H1 (cell line): ENCODE measurements around the gene ASGR2. TPM values are rescaled to one million over a fixed set of nuclear protein-coding genes. Genes with fewer than 3 reads are reported as not detected.

Experiments
- CTCF ChIA-PET: fragments of 300-600 bp; sonication (Branson Sonifier 250); formaldehyde crosslinking; loops from one replicate; lab custom pipeline; 2021; ENCODE audit not compliant: partially characterized antibody; lab: Charles Lee
- POLR2A ChIA-PET: fragments of 300-600 bp; sonication (Branson Sonifier 250); formaldehyde crosslinking; loops from one replicate; lab custom pipeline; 2021; ENCODE audit warnings: inconsistent platforms; ENCODE audit not compliant: partially characterized antibody; lab: Charles Lee
- DNase-seq, 2 experiments: peaks; one replicate each; pipeline versions ENCODE4 v3.0.0 to v3.0.0-alpha.2; 2010 to 2022; ENCODE audit warnings: low spot score in 2 of 2, low read depth in 1 of 2, mixed read lengths in 1 of 2
- FAIRE-seq: peaks from 2 replicates; lab custom pipeline; 2011; peaks lifted over from hg19 to GRCh38; lab: Jason Lieb, UNC
- H2AFZ ChIP-seq: 2 replicates; pipeline ENCODE4 v1.8.1; 2012; ENCODE audit warnings: low read length, inconsistent platforms
- H2AK5ac ChIP-seq: 2 replicates; pipeline ENCODE4 v1.6.1; 2013; ENCODE audit warnings: low read depth, low read length
- H2BK120ac ChIP-seq: replicated peaks from 2 replicates; pipeline ENCODE3; 2013; ENCODE audit warnings: low read depth, low read length, inconsistent platforms
- H2BK12ac ChIP-seq: 2 replicates; pipeline ENCODE4 v1.6.1; 2013; ENCODE audit warnings: low read depth, low read length
- H2BK15ac ChIP-seq: 2 replicates; pipeline ENCODE4 v1.6.1; 2013; ENCODE audit warnings: low read length
- H2BK20ac ChIP-seq: 2 replicates; pipeline ENCODE4 v1.6.1; 2013; ENCODE audit warnings: low read length
- H2BK5ac ChIP-seq: 2 replicates; pipeline ENCODE4 v1.6.1; 2013; ENCODE audit warnings: low read depth, low read length
- H3K14ac ChIP-seq: 2 replicates; pipeline ENCODE4 v1.6.1; 2013; ENCODE audit warnings: inconsistent platforms; ENCODE audit not compliant: insufficient read length
- H3K18ac ChIP-seq: 2 replicates; pipeline ENCODE4 v1.6.1; 2013; ENCODE audit warnings: low read length; ENCODE audit errors: extremely low read depth
- H3K23ac ChIP-seq: 2 replicates; pipeline ENCODE4 v1.6.1; 2013; ENCODE audit warnings: inconsistent platforms; ENCODE audit not compliant: insufficient read length
- H3K23me2 ChIP-seq: 2 replicates; pipeline ENCODE4 v1.6.1; 2013; ENCODE audit warnings: low read depth, low read length
- H3K27ac ChIP-seq: 2 replicates; pipeline ENCODE4 v1.6.1; 2011; ENCODE audit warnings: low read depth, low read length, inconsistent platforms
- H3K27me3 ChIP-seq, 4 experiments: replicated peaks in 1 of 4; 1 replicate in 1 of 4; 2 replicates in 3 of 4; pipeline versions ENCODE4 v1.6.1 to v1.8.1; 2011 to 2013; ENCODE audit warnings: low read length in 3 of 4, mild to moderate bottlenecking in 3 of 4, inconsistent platforms in 2 of 4, mixed read lengths in 2 of 4, moderate library complexity in 1 of 4; ENCODE audit not compliant: control insufficient read depth in 3 of 4, insufficient read depth in 3 of 4; ENCODE audit errors: extremely low read depth in 1 of 4
- H3K36me3 ChIP-seq, 4 experiments: 2 replicates each; pipeline versions ENCODE4 v1.6.1 to v1.8.1; 2011 to 2013; ENCODE audit warnings: mild to moderate bottlenecking in 4 of 4, low read length in 3 of 4, moderate library complexity in 2 of 4, control low read depth in 1 of 4, inconsistent platforms in 1 of 4; ENCODE audit not compliant: insufficient read depth in 4 of 4, control insufficient read depth in 2 of 4
- H3K4ac ChIP-seq: replicated peaks from 2 replicates; pipeline ENCODE3; 2013; ENCODE audit warnings: low read length, low read depth, mixed read lengths, inconsistent platforms; ENCODE audit not compliant: insufficient read length
- H3K4me1 ChIP-seq, 4 experiments: replicated peaks in 1 of 4; 1 replicate in 1 of 4; 2 replicates in 3 of 4; pipeline versions ENCODE4 v1.6.1 to v1.8.1; 2011 to 2013; ENCODE audit warnings: low read length in 3 of 4, inconsistent platforms in 2 of 4, mixed read lengths in 1 of 4; ENCODE audit not compliant: insufficient read depth in 4 of 4, control insufficient read depth in 3 of 4
- H3K4me2 ChIP-seq, 2 experiments: 2 replicates each; pipeline versions ENCODE4 v1.6.1 to v1.8.1; 2011 to 2013; ENCODE audit warnings: low read depth in 2 of 2, low read length in 2 of 2, control low read depth in 1 of 2, inconsistent platforms in 1 of 2, mild to moderate bottlenecking in 1 of 2; ENCODE audit not compliant: insufficient read depth in 1 of 2
- H3K4me3 ChIP-seq, 4 experiments: fragments of 200-600, 300-600 bp in 1 of 4; sonication (generic), shearing (Covaris generic), sonication (Bioruptor Twin) in 1 of 4; 2 replicates each; pipeline versions ENCODE4 v1.5.1 to v1.8.1; 2011 to 2016; ENCODE audit warnings: low read length in 4 of 4, low read depth in 3 of 4, control low read depth in 2 of 4, inconsistent platforms in 2 of 4, mild to moderate bottlenecking in 2 of 4, mixed read lengths in 1 of 4, moderate library complexity in 1 of 4; ENCODE audit not compliant: insufficient read depth in 2 of 4; ENCODE audit errors: extremely low read depth in 1 of 4
- H3K56ac ChIP-seq: replicated peaks from 2 replicates; pipeline ENCODE3; 2013; ENCODE audit warnings: low read depth, mild to moderate bottlenecking, mixed read lengths, low read length, inconsistent platforms; ENCODE audit not compliant: insufficient read length
- H3K79me1 ChIP-seq: 2 replicates; pipeline ENCODE4 v1.6.1; 2013; ENCODE audit warnings: low read depth, low read length, control low read depth
- H3K79me2 ChIP-seq, 2 experiments: 2 replicates each; pipeline versions ENCODE4 v1.6.1 to v1.8.1; 2012 to 2013; ENCODE audit warnings: low read length in 2 of 2, mild to moderate bottlenecking in 2 of 2, inconsistent platforms in 1 of 2; ENCODE audit not compliant: insufficient read depth in 2 of 2, control insufficient read depth in 1 of 2
- H3K9ac ChIP-seq, 4 experiments: replicated peaks in 1 of 4; 1 replicate in 1 of 4; 2 replicates in 3 of 4; pipeline versions ENCODE4 v1.6.1 to v1.8.1; 2011 to 2013; ENCODE audit warnings: low read depth in 3 of 4, low read length in 3 of 4, control low read depth in 2 of 4, mild to moderate bottlenecking in 2 of 4, moderate library complexity in 2 of 4, inconsistent platforms in 1 of 4; ENCODE audit errors: extremely low read depth in 1 of 4
- H3K9me3 ChIP-seq, 2 experiments: 2 replicates each; pipeline versions ENCODE4 v1.6.1 to v1.8.1; 2012 to 2013; ENCODE audit warnings: mild to moderate bottlenecking in 2 of 2, moderate library complexity in 2 of 2, control low read depth in 1 of 2, inconsistent platforms in 1 of 2, low read depth in 1 of 2, low read length in 1 of 2, mixed read lengths in 1 of 2; ENCODE audit not compliant: insufficient read depth in 2 of 2
- H4K20me1 ChIP-seq, 2 experiments: replicated peaks in 1 of 2; 2 replicates each; pipeline versions ENCODE3 to v1.8.1; 2011 to 2013; ENCODE audit warnings: inconsistent platforms in 2 of 2, low read length in 2 of 2, mild to moderate bottlenecking in 1 of 2; ENCODE audit not compliant: insufficient read depth in 2 of 2, control insufficient read depth in 1 of 2
- H4K5ac ChIP-seq: 2 replicates; pipeline ENCODE4 v1.6.1; 2013; ENCODE audit warnings: low read length, low read depth, mixed read lengths, inconsistent platforms; ENCODE audit not compliant: insufficient read length
- H4K8ac ChIP-seq: 2 replicates; pipeline ENCODE4 v1.8.0; 2013; ENCODE audit warnings: mild to moderate bottlenecking, moderate library complexity, low read length, inconsistent platforms; ENCODE audit not compliant: insufficient read depth; ENCODE audit errors: extremely low read depth
- H4K91ac ChIP-seq: replicated peaks from 2 replicates; pipeline ENCODE3; 2013; ENCODE audit warnings: low read length, mixed read lengths, inconsistent platforms; ENCODE audit not compliant: insufficient read length
- BACH1 ChIP-seq: IDR thresholded peaks from 2 replicates; pipeline ENCODE4 v1.6.1; 2012; ENCODE audit warnings: low read length, improper control_type of control experiment
- WGBS, 2 experiments: shearing (Covaris generic) in 1 of 2; methylation state at CpG; one replicate each; pipeline versions ENCODE4 v1.1.6 to v1.1.7; 2013 to 2015; ENCODE audit warnings: low lambda C conversion rate in 2 of 2, mixed read lengths in 2 of 2, inconsistent platforms in 1 of 2, low coverage in 1 of 2, missing lambda C conversion rate in 1 of 2; ENCODE audit not compliant: insufficient replicate concordance in 2 of 2, insufficient coverage in 1 of 2, insufficient read length in 1 of 2; ENCODE audit errors: extremely low coverage in 1 of 2, missing lambda C conversion rate in 1 of 2; 5-methylcytosine and 5-hydroxymethylcytosine counted together
- polyA plus RNA-seq, 7 experiments: library from polyadenylated mRNA; depleted of rRNA in 3 of 7; stranded (reverse) in 5 of 7; unstranded in 2 of 7; fragments of >200 nt in 5 of 7; fragments of 200-250 nt in 2 of 7; gene quantifications; 1 replicate in 5 of 7; 2 replicates in 1 of 7; 4 replicates in 1 of 7; pipeline versions ENCODE4 v1.2.1 to v1.2.3, GENCODE V29; 2011 to 2013; ENCODE audit warnings: missing spikeins in 2 of 7, mixed read lengths in 2 of 7
- total RNA-seq: library from RNA; stranded (reverse); fragmentation: NEBNext Ultra II Directional; extraction: Animal tissue kit (Norgen Biotek cat#: 25700); gene quantifications from 2 replicates; pipeline ENCODE4 v1.2.1, GENCODE V29; 2021

The ASGR2 gene
- total and polyA plus RNA-seq, 2 of the 8 experiments (the other 6 are each of a cell fraction or from before 2014, with no cell fraction given), result 0.91 TPM; not detected in 1

DNA sequence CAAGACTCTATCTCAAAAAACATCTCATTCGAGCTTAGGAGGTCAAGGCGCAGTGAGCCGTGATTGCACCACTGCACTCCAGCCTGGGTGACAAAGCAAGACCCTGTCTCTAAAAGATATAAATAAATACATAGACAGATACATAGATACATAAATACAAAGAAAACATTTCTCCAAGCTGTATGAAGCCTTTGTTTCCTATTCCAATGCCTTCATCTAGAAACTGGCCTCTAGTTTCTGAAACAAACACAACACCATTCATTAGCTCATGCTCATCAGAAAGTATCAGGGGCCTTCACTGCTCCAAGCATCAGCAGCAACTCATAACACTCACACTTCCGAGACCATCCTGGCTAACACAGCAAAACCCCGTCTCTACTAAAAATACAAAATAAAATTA, 10.3 kb upstream of the ASGR2 start:
- Histone ChIP-seq H3K79me1 (no peaks in the 10 kb centered on the region), H4K5ac (no peak overlapping the region), H2BK15ac (no peak overlapping the region), H2BK120ac (no peak overlapping the region), H3K23me2 (no peaks in the 10 kb centered on the region), H4K91ac (no peak overlapping the region), H3K36me3 (no peaks in the 10 kb centered on the region), H3K4ac (no peak overlapping the region), H3K18ac (no peak overlapping the region), H3K9me3 (no peaks in the 10 kb centered on the region), H2BK12ac (no peak overlapping the region), H2AFZ (no peak overlapping the region), H3K4me3 (no peak overlapping the region), H4K8ac (no peak overlapping the region), H2BK20ac (no peak overlapping the region), H4K20me1 (no peaks in the 10 kb centered on the region), H3K14ac (no peak overlapping the region), H3K27me3 (no peaks in the 10 kb centered on the region), H3K9ac (no peak overlapping the region), H3K27ac (no peak overlapping the region), H2BK5ac (no peak overlapping the region), H3K4me2 (no peak overlapping the region), H3K79me2 (no peaks in the 10 kb centered on the region), H2AK5ac (no peak overlapping the region), H3K4me1 (peaks cover 3 to 10% (median 5%) of the 10 kb centered on the region in 4 experiments), H3K23ac (no peak overlapping the region), H3K56ac (no peak overlapping the region)
- no peak for TF ChIP-seq BACH1
- no peak for DNase-seq
- WGBS, 2 experiments, result 96% methylated on average over 5 of the region's 5 CpGs; no CpG with 5 or more reads in 1 of the 2 experiments
- no peak for FAIRE-seq
- CTCF ChIA-PET, result interaction anchor here (0.5 to 9.2 kb wide), 11 partner anchors 8 to 765 kb away, joined by 3 to 48 read pairs (median 4); no protein-coding TSS in a partner anchor
- POLR2A ChIA-PET, result no interaction called here
